Chondrocyte (in vitro differentiated cells): ENCODE data around the gene CRYBG2. TPM values are rescaled to one million over a fixed set of nuclear protein-coding genes. Genes with fewer than 3 reads are reported as not detected.

ENCODE experiments used
- DNase-seq: peaks from one replicate; pipeline ENCODE4 v3.0.0; 2021; ENCODE audit warnings: mixed read lengths, low spot score
- H3K27ac Mint-ChIP-seq: one replicate; pipeline ENCODE4 v1.8.0; 2021; ENCODE audit warnings: mild to moderate bottlenecking, moderate library complexity, mixed read lengths; ENCODE audit not compliant: unreplicated experiment
- H3K27me3 Mint-ChIP-seq: 2 replicates; pipeline ENCODE4 v1.8.0; 2021; ENCODE audit warnings: low read depth, mixed read lengths
- H3K36me3 Mint-ChIP-seq: 2 replicates; pipeline ENCODE4 v1.8.0; 2021; ENCODE audit warnings: low read depth, mixed read lengths
- H3K4me1 Mint-ChIP-seq: 2 replicates; pipeline ENCODE4 v1.8.0; 2021; ENCODE audit warnings: low read depth, mild to moderate bottlenecking, mixed read lengths
- H3K4me3 Mint-ChIP-seq: one replicate; pipeline ENCODE4 v1.8.0; 2021; ENCODE audit warnings: mild to moderate bottlenecking, moderate library complexity, mixed read lengths; ENCODE audit not compliant: unreplicated experiment
- H3K9me3 Mint-ChIP-seq: 2 replicates; pipeline ENCODE4 v1.8.0; 2021; ENCODE audit warnings: low read depth, mixed read lengths
- CTCF ChIP-seq: fragments of 200-600 bp; sonication (generic); IDR thresholded peaks from 2 replicates; pipeline ENCODE4 v1.5.0; 2021; ENCODE audit warnings: antibody characterized with exemption, mild to moderate bottlenecking, moderate library complexity
- total RNA-seq: library from RNA; stranded (reverse); gene quantifications from 3 replicates; pipeline ENCODE4 v1.2.1, GENCODE V29; 2021

CRYBG2 gene
- total RNA-seq, 1 donor from 2014 or later = not detected

GRCh38 chr1:26361605-26362122, 7.7 kb upstream of the CRYBG2 start:
- no peak for DNase-seq
- TF ChIP-seq CTCF = no peak
- Mint-ChIP-seq H3K36me3 (no peaks in the 10 kb centered on the region), H3K9me3 (no peaks in the 10 kb centered on the region), H3K27me3 (peaks cover 48% of the 10 kb centered on the region), H3K4me1 (no peaks in the 10 kb centered on the region), H3K4me3 (no peak overlapping the region), H3K27ac (no peak overlapping the region)

GRCh38 chr1:26360807-26361604, 7.1 kb upstream of the CRYBG2 start:
- no peaks in the 10 kb centered on the region for H3K9me3 Mint-ChIP-seq
- no peaks in the 10 kb centered on the region for H3K4me1 Mint-ChIP-seq
- H3K4me3 Mint-ChIP-seq = no peak overlapping the region
- no peak for DNase-seq
- H3K27me3 Mint-ChIP-seq = peaks cover 47% of the 10 kb centered on the region
- no peaks in the 10 kb centered on the region for H3K36me3 Mint-ChIP-seq
- TF ChIP-seq CTCF = no peak
- H3K27ac Mint-ChIP-seq = no peak overlapping the region

GRCh38 chr1:26359981-26360806, 6.3 kb upstream of the CRYBG2 start:
- Mint-ChIP-seq H3K27ac (no peak overlapping the region), H3K36me3 (no peaks in the 10 kb centered on the region), H3K27me3 (peaks cover 49% of the 10 kb centered on the region), H3K4me3 (no peak overlapping the region), H3K4me1 (no peaks in the 10 kb centered on the region), H3K9me3 (no peaks in the 10 kb centered on the region)
- DNase-seq = no peak
- TF ChIP-seq CTCF = no peak

GRCh38 chr1:26358411-26359384, 4.8 kb upstream of the CRYBG2 start:
- DNase-seq = no peak

More at GRCh38 chr1:26358411-26359384, 4.8 kb upstream of the CRYBG2 start:
- H3K9me3 Mint-ChIP-seq = no peaks in the 10 kb centered on the region
- TF ChIP-seq CTCF = no peak
- no peaks in the 10 kb centered on the region for H3K36me3 Mint-ChIP-seq
- no peaks in the 10 kb centered on the region for H3K4me1 Mint-ChIP-seq
- H3K27me3 Mint-ChIP-seq = peaks cover 45% of the 10 kb centered on the region
- H3K4me3 Mint-ChIP-seq = no peak overlapping the region
- no peak overlapping the region for H3K27ac Mint-ChIP-seq
